CD14-positive monocyte (primary cell): ENCODE data around the gene FKBP7. TPM values are rescaled to one million over a fixed set of nuclear protein-coding genes. Genes with fewer than 3 reads are reported as not detected.

Source experiments
- DNase-seq, 3 donors: peaks; one replicate each; pipeline ENCODE4 v3.0.0-alpha.2; 2011 to 2022
- H2AFZ ChIP-seq: 2 replicates; pipeline ENCODE4 v1.6.0; 2012; ENCODE audit warnings: mild to moderate bottlenecking, low read depth, low read length, inconsistent platforms; ENCODE audit not compliant: insufficient read depth, poor library complexity, severe bottlenecking
- H3K27ac ChIP-seq, 2 donors: 1 replicate in 1 of 2; 2 replicates in 1 of 2; pipeline ENCODE4 v1.5.1; 2012 to 2013; ENCODE audit warnings: low read length in 2 of 2, control low read depth in 1 of 2, inconsistent platforms in 1 of 2, low read depth in 1 of 2, mild to moderate bottlenecking in 1 of 2
- H3K27me3 ChIP-seq, 2 donors: one replicate each; pipeline versions ENCODE4 v1.6.0 to v1.6.1; 2011 to 2013; ENCODE audit warnings: low read length in 2 of 2; ENCODE audit not compliant: control insufficient read depth in 2 of 2, insufficient read depth in 2 of 2
- H3K36me3 ChIP-seq, 2 donors: replicated peaks in 1 of 2; 1 replicate in 1 of 2; 2 replicates in 1 of 2; pipeline versions ENCODE4 v1.5.1 to v1.6.1; 2012 to 2013; ENCODE audit warnings: low read length in 2 of 2, control low read depth in 1 of 2, inconsistent platforms in 1 of 2, mild to moderate bottlenecking in 1 of 2; ENCODE audit not compliant: insufficient read depth in 2 of 2, control insufficient read depth in 1 of 2
- H3K4me1 ChIP-seq, 2 donors: 1 replicate in 1 of 2; 2 replicates in 1 of 2; pipeline versions ENCODE4 v1.5.1 to v1.6.1; 2012 to 2013; ENCODE audit warnings: low read length in 2 of 2, control low read depth in 1 of 2, inconsistent platforms in 1 of 2, mild to moderate bottlenecking in 1 of 2, moderate library complexity in 1 of 2; ENCODE audit not compliant: insufficient read depth in 2 of 2, control insufficient read depth in 1 of 2
- H3K4me2 ChIP-seq: replicated peaks from 2 replicates; pipeline ENCODE3; 2012; ENCODE audit warnings: low read length, moderate library complexity, mild to moderate bottlenecking; ENCODE audit not compliant: poor library complexity, severe bottlenecking; ENCODE audit errors: extremely low read depth
- H3K4me3 ChIP-seq, 3 experiments: fragments of 200-600 bp in 1 of 3; sonication (generic) in 1 of 3; replicated peaks in 1 of 3; 1 replicate in 2 of 3; 2 replicates in 1 of 3; pipeline ENCODE4 v1.5.1; 2011 to 2013; ENCODE audit warnings: low read length in 3 of 3, mild to moderate bottlenecking in 3 of 3, control low read depth in 2 of 3, low read depth in 2 of 3, inconsistent platforms in 1 of 3, moderate library complexity in 1 of 3
- H3K79me2 ChIP-seq: 2 replicates; pipeline ENCODE4 v1.6.0; 2012; ENCODE audit warnings: mild to moderate bottlenecking, control low read depth, inconsistent platforms, low read length, moderate library complexity; ENCODE audit not compliant: insufficient read depth
- H3K9ac ChIP-seq: 2 replicates; pipeline ENCODE4 v1.6.0; 2017; ENCODE audit warnings: low read length, mild to moderate bottlenecking; ENCODE audit not compliant: insufficient read depth, poor library complexity, severe bottlenecking
- H3K9me3 ChIP-seq, 2 donors: replicated peaks in 1 of 2; 1 replicate in 1 of 2; 2 replicates in 1 of 2; pipeline versions ENCODE4 v1.5.1 to v1.6.1; 2012 to 2013; ENCODE audit warnings: low read length in 2 of 2, control low read depth in 1 of 2; ENCODE audit not compliant: control insufficient read depth in 1 of 2, insufficient read depth in 1 of 2
- H4K20me1 ChIP-seq: 2 replicates; pipeline ENCODE4 v1.6.0; 2012; ENCODE audit warnings: mild to moderate bottlenecking, low read length, control low read depth, moderate library complexity; ENCODE audit not compliant: insufficient read depth
- H3K27ac Mint-ChIP-seq, 7 donors: one replicate each; pipeline ENCODE4 v1.8.0; 2020; ENCODE audit warnings: mild to moderate bottlenecking in 7 of 7, mixed read lengths in 7 of 7, moderate library complexity in 6 of 7, inconsistent platforms in 2 of 7
- H3K27me3 Mint-ChIP-seq, 3 donors: one replicate each; pipeline ENCODE4 v1.8.0; 2021 to 2022; ENCODE audit warnings: low read depth in 3 of 3, mild to moderate bottlenecking in 3 of 3, mixed read lengths in 3 of 3, moderate library complexity in 3 of 3, inconsistent platforms in 1 of 3
- H3K36me3 Mint-ChIP-seq, 2 donors: one replicate each; pipeline ENCODE4 v1.8.0; 2020; ENCODE audit warnings: mixed read lengths in 2 of 2, inconsistent platforms in 1 of 2, mild to moderate bottlenecking in 1 of 2
- H3K4me1 Mint-ChIP-seq: one replicate; pipeline ENCODE4 v1.8.0; 2020; ENCODE audit warnings: mild to moderate bottlenecking, mixed read lengths
- H3K4me3 Mint-ChIP-seq, 2 donors: one replicate each; pipeline ENCODE4 v1.8.0; 2020; ENCODE audit warnings: mild to moderate bottlenecking in 2 of 2, mixed read lengths in 2 of 2, moderate library complexity in 1 of 2
- H3K9me3 Mint-ChIP-seq, 7 donors: one replicate each; pipeline ENCODE4 v1.8.0; 2020 to 2022; ENCODE audit warnings: mixed read lengths in 7 of 7, mild to moderate bottlenecking in 6 of 7, moderate library complexity in 6 of 7, inconsistent platforms in 2 of 7
- WGBS: methylation state at CpG from one replicate; pipeline ENCODE4 v1.1.5; 2013; ENCODE audit warnings: missing lambda C conversion rate; ENCODE audit not compliant: insufficient coverage; 5-methylcytosine and 5-hydroxymethylcytosine counted together
- intact Hi-C, 2 donors: fragments of 100-400 bp; cut with micrococcal nuclease; formaldehyde crosslinking; loops; one replicate each; pipeline versions ENCODE4 v1.15.0 to v1.15.1; 2023
- polyA plus RNA-seq, 3 donors: library from polyadenylated mRNA; depleted of rRNA in 1 of 3; unstranded in 2 of 3; stranded (reverse) in 1 of 3; fragments of 300-500 nt in 2 of 3; fragments of >200 nt in 1 of 3; fragmentation: Illumina TruSeq in 2 of 3; gene quantifications; 1 replicate in 2 of 3; 2 replicates in 1 of 3; pipeline ENCODE4 v1.2.3, GENCODE V29; 2012 to 2021
- TF ChIP-seq, protein P1 (sequence below): fragments of 200-600 bp; IDR thresholded peaks from one replicate; pipeline ENCODE4 v1.8.0; 2022; ENCODE audit warnings: antibody characterized with exemption, mild to moderate bottlenecking

The FKBP7 gene
- polyA plus RNA-seq, 3 donors: 0.25 to 1.6 (median 0.57) TPM

- Histone ChIP-seq H3K27ac (peak overlapping the region; percentile 89 to 99), H2AFZ (peak overlapping the region; percentile 80), H4K20me1 (peaks cover 14% of the 10 kb centered on the region), H3K4me1 (peaks cover 33 to 39% of the 10 kb centered on the region in 2 donors), H3K4me3 (peak overlapping the region; percentile 39 to 86 (median 42)), H3K4me2 (peak overlapping the region; percentile 97), H3K9ac (peak overlapping the region; percentile 88), H3K9me3 (no peaks in the 10 kb centered on the region), H3K36me3 (no peaks in the 10 kb centered on the region), H3K27me3 (no peaks in the 10 kb centered on the region), H3K79me2 (peaks cover 46% of the 10 kb centered on the region)
- WGBS: 27% methylated on average over 15 of the region's 19 CpGs
- DNase-seq: peak in 1 of 3 donors; percentile 27
- peak overlapping the region; percentile 97 to 100 (median 99) for H3K27ac Mint-ChIP-seq
- TF ChIP-seq, protein P1, sequence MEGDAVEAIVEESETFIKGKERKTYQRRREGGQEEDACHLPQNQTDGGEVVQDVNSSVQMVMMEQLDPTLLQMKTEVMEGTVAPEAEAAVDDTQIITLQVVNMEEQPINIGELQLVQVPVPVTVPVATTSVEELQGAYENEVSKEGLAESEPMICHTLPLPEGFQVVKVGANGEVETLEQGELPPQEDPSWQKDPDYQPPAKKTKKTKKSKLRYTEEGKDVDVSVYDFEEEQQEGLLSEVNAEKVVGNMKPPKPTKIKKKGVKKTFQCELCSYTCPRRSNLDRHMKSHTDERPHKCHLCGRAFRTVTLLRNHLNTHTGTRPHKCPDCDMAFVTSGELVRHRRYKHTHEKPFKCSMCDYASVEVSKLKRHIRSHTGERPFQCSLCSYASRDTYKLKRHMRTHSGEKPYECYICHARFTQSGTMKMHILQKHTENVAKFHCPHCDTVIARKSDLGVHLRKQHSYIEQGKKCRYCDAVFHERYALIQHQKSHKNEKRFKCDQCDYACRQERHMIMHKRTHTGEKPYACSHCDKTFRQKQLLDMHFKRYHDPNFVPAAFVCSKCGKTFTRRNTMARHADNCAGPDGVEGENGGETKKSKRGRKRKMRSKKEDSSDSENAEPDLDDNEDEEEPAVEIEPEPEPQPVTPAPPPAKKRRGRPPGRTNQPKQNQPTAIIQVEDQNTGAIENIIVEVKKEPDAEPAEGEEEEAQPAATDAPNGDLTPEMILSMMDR: no peak
- H3K4me1 Mint-ChIP-seq: peaks cover 40% of the 10 kb centered on the region
- intact Hi-C loops: loop anchor here (1.0 to 5.0 kb wide), 3 partner anchors 28 to 43 kb away; partner anchors contain the start of genes PJVK (in 1 of the 2) and PRKRA (in 1 of the 2)
- H3K4me3 Mint-ChIP-seq: peak overlapping the region; percentile 68 to 92
- H3K9me3 Mint-ChIP-seq: no peaks in the 10 kb centered on the region
- H3K36me3 Mint-ChIP-seq: no peaks in the 10 kb centered on the region
- H3K27me3 Mint-ChIP-seq: no peaks in the 10 kb centered on the region
Measured at GRCh38 chr2:178479758-178480226, 1.4 kb upstream of the FKBP7 start.

DNA sequence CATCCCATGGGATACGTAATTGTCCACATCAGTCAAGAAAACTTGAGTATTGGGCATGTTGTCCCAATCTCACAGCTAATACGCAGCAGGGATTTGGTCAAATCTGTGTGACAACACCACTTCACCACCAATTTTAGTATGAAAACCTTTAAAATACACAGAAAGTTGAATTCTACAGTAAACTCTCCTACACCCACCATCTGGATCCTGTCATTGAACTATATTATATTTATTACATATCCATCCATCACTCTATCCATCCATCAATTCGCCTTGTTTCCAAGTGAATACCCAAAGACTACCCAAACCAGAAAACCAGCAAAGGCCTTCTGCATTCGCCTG lies 846 bp upstream of the FKBP7 start:
- peaks cover 33 to 39% of the 10 kb centered on the region in 2 donors for H3K4me1 ChIP-seq
- Mint-ChIP-seq H3K27ac (peak overlapping the region; percentile 97 to 100 (median 99)), H3K4me1 (peaks cover 38% of the 10 kb centered on the region), H3K27me3 (no peaks in the 10 kb centered on the region), H3K36me3 (no peaks in the 10 kb centered on the region), H3K9me3 (no peaks in the 10 kb centered on the region), H3K4me3 (peak overlapping the region; percentile 95 to 98)
- 7% methylated on average over 2 of the region's 4 CpGs for WGBS
- intact Hi-C loops: loop anchor here in 1 of 2 donors (1.0 kb wide), 1 partner anchor 28 kb away; the partner anchor contains the start of genes PJVK and PRKRA
- peak overlapping the region; percentile 91 for H3K9ac ChIP-seq
- peak overlapping the region; percentile 96 for H2AFZ ChIP-seq
- H3K36me3 ChIP-seq: no peaks in the 10 kb centered on the region
- peak overlapping the region; percentile 80 to 98 (median 92) for H3K4me3 ChIP-seq
- no peaks in the 10 kb centered on the region for H3K27me3 ChIP-seq
- no peaks in the 10 kb centered on the region for H3K9me3 ChIP-seq
- no peak for DNase-seq
- peaks cover 41% of the 10 kb centered on the region for H3K79me2 ChIP-seq
- peak overlapping the region; percentile 90 to 99 for H3K27ac ChIP-seq
- TF ChIP-seq, protein P1: peak; percentile 75
- H3K4me2 ChIP-seq: peak overlapping the region; percentile 97
- H4K20me1 ChIP-seq: peaks cover 9% of the 10 kb centered on the region
